Measurements from ENCODE around the gene UBE2G2.

Gene UBE2G2

GRCh38 chr21:44810779-44811178 lies 9.2 kb upstream of the UBE2G2 start:
- no peak for TF ChIP-seq ZNF8 (CRISPR knock-in tag; IDR thresholded peaks at IDR 0.05)
- ATAC-seq, result no peak

GRCh38 chr21:44805859-44806258 lies 4.2 kb upstream of the UBE2G2 start:
- TF ChIP-seq TSHZ2 (CRISPR knock-in tag; IDR thresholded peaks at IDR 0.05) (no peak), ZNF565 (CRISPR knock-in tag; conservative IDR thresholded peaks at IDR 0.05; ENCODE audit: low read depth) (no peak), ZFP30 (CRISPR knock-in tag; IDR thresholded peaks at IDR 0.05) (no peak), ZC3H10 (CRISPR knock-in tag; IDR thresholded peaks at IDR 0.05) (no peak)
- ATAC-seq, result no peak

GRCh38 chr21:44805226-44805625 lies 3.6 kb upstream of the UBE2G2 start:
- TF ChIP-seq BACH2 (CRISPR knock-in tag; IDR thresholded peaks at IDR 0.05; ENCODE audit: borderline replicate concordance), result no peak
- no peak for TF ChIP-seq ZNF8 (CRISPR knock-in tag; IDR thresholded peaks at IDR 0.05)
- TF ChIP-seq GLIS3 (CRISPR knock-in tag; IDR thresholded peaks at IDR 0.05), result no peak
- ATAC-seq, result no peak

GRCh38 chr21:44804762-44805161 lies 3.1 kb upstream of the UBE2G2 start:
- TF ChIP-seq RARB (CRISPR knock-in tag; IDR thresholded peaks at IDR 0.05) (no peak), BACH2 (CRISPR knock-in tag; IDR thresholded peaks at IDR 0.05; ENCODE audit: borderline replicate concordance) (no peak), TOX (CRISPR knock-in tag; IDR thresholded peaks at IDR 0.05; ENCODE audit: borderline replicate concordance) (no peak), ZNF8 (CRISPR knock-in tag; IDR thresholded peaks at IDR 0.05) (no peak), CREB5 (CRISPR knock-in tag; IDR thresholded peaks at IDR 0.05; ENCODE audit: low read depth) (no peak), ZC3H10 (CRISPR knock-in tag; IDR thresholded peaks at IDR 0.05) (no peak), ZNF565 (CRISPR knock-in tag; conservative IDR thresholded peaks at IDR 0.05; ENCODE audit: low read depth) (no peak), OSR1 (CRISPR knock-in tag; IDR thresholded peaks at IDR 0.05) (no peak), ARNTL (CRISPR knock-in tag; IDR thresholded peaks at IDR 0.05; ENCODE audit: borderline replicate concordance, low read depth) (no peak), TSHZ2 (CRISPR knock-in tag; IDR thresholded peaks at IDR 0.05) (no peak), CSDC2 (CRISPR knock-in tag; IDR thresholded peaks at IDR 0.05) (no peak), ZFP3 (CRISPR knock-in tag; IDR thresholded peaks at IDR 0.05) (no peak), TCF4 (CRISPR knock-in tag; IDR thresholded peaks at IDR 0.05; ENCODE audit: borderline replicate concordance) (no peak), GLIS3 (CRISPR knock-in tag; IDR thresholded peaks at IDR 0.05) (no peak), PATZ1 (CRISPR knock-in tag; IDR thresholded peaks at IDR 0.05; ENCODE audit: borderline replicate concordance) (no peak), POU6F1 (CRISPR knock-in tag; IDR thresholded peaks at IDR 0.05; ENCODE audit: borderline replicate concordance, low read depth) (no peak), ISL1 (CRISPR knock-in tag; IDR thresholded peaks at IDR 0.05) (no peak), ZNF70 (CRISPR knock-in tag; IDR thresholded peaks at IDR 0.05) (no peak), ESRRG (CRISPR knock-in tag; IDR thresholded peaks at IDR 0.05) (no peak), CSRNP3 (CRISPR knock-in tag; IDR thresholded peaks at IDR 0.05) (no peak)
- ATAC-seq, result no peak

Measured in SK-N-SH treated with all-trans-retinoic acid at 6 μM for 48 hours (cell line).